Measurements from ENCODE around the gene GYG2.

GYG2 gene

GRCh38 chrX:2817036-2817435, 11.7 kb upstream of the GYG2 start:
- DNase-seq (ENCODE audit: low read depth in 2 of 2) = no peak

DNA sequence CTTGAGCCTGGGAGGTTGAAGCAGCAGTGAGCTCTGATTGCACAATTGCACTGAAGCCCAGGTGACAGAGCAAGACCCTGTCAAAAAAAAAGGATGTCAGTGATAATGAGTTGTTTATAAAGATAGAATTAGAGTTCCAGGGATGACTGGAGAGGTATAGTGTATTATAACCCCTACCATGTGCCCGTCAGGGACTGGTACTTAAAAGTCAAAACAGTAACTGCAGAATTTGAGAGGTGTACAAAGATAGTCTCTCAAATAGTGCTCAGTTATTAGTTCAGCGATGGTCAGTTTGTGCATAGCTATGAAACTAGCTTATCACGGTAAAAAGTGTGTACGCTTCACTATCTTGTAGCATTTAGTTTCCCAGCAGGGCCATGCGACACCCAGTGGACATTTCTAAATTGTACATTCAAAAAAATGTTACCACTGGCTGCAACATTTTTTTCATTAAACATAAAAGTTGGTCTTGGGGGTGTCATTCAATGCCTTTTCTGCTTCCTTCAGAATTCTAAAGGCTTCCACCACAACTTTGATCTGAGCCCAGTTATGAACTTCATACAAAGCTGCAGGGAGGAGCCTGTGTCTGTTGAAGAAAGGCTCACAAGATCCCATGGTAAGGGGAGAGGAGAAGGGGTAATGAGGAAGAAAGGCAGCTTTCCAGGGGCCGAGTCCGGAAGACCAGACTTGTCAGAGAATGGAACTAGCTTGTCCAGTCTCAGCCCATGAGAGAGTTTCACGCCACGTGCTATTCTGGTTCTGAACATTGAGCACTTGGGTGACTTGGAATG, 9.2 kb upstream of the GYG2 start:
- DNase-seq (ENCODE audit: low read depth in 2 of 2) = no peak

DNA sequence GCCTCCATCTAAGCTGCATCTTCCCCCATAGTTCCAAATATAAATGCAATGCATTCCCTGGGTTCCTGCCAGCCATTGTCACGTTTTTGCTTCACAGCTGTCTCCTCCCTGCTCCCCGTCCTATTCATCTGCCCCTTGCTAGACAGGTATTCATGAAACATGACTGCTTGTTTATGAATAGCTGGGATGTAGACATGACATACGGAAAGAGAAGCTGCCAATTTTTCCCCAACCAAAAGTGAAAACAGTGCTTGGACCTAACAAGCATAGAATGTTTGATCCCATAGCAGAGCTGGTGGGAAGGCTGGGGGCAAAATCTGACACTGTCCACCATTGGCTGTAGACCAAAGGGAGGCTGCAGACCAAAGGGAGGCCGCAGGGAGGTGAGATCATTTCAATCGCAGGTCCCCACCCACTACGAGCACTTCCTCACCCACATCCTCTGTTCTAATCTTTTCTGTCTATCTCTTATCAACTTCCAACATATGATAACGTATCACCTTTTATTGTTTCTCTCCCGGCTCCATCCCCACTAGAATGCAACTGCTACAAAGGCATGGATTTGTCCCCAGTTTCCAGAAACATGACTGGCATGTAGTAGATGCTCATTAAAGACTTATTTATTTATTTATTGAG, 8.5 kb upstream of the GYG2 start:
- DNase-seq (ENCODE audit: low read depth in 2 of 2) = no peak

GRCh38 chrX:2823795-2824386, 4.8 kb upstream of the GYG2 start:
- DNase-seq (ENCODE audit: low read depth in 2 of 2) = no peak

DNA sequence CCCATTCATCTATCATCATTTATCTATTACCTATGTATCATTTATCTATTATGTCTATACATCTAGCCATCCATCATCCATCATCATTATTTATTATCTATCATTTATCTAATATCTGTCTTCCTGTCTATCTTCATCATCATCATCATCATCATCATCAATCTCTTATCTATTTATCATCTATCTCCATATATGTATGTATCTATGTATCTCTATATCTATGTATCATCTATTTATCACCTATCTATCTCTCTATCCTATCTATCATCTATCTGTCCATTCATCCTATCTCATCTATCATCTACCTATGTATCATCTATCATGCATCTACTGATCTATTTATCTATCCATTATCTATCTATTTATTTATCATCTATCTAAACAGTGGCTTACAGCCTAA, 3.8 kb upstream of the GYG2 start:
- DNase-seq (ENCODE audit: low read depth in 2 of 2) = no peak

DNA sequence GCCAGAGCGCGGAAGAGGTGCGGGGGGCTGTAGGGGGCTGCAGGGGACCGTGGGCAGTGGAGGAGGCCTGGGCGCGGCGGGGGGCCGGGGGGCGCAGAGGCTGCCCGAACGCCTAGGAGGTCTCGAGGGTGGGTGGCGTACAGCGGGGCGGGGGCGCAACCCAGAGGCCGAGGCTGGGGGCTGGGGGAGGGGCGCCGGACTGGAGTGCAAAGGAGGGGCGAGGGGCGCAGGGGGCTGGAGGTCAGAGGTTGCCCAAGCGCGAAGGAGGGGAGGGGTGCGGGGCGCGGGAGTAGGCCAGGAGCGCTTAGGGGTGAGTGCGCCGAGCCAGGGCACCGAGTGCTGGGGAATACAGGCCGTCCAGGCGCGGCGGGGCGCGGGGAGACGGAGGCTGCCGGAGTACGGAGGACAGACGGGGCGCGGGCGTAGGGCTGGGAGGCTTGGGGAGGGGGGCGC, 255 bp downstream of the GYG2 start:
- no peak for DNase-seq (ENCODE audit: low read depth in 2 of 2)

DNA sequence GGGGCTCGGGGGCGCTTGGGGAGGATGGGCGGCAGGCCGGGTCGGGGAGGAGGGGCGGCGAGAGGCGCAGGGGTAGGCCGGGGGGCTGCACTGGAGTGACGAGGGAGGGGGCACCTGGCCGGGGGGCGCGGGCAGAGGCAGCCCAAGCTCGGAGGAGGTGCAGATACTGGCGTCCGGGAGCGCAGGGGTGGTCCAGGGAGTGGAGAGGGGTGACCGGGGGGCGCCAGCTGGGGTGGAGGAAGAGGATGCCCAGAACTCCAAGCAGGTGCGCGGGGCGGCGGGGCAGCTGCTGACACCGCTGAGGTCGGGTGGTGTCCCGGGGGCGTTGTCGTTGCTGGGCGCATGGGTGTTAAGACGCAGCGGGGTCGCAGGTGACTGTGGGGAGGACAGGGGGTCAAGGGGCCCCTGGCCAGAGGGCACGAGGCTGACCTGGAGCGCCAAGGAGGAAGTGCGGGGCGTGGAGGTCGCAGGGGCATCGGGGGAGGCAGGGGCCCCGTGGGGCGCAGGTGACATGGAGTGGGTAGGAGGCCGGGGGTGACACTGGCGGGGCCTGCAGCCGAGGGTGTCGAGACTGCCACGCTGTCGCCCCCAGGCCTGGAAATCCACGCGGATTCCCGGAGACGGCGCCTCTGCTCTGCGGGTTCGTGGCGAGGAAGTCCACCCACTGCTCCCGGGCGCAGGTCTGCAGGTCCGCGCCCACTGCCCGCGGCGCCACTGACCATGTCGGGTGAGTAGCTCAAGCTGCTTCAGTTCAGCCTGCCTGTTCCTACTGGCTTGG, 928 bp downstream of the GYG2 start:
- no peak for DNase-seq (ENCODE audit: low read depth in 2 of 2)

- DNase-seq (ENCODE audit: low read depth in 2 of 2) = no peak
Observed at GRCh38 chrX:2831471-2832228, 2.9 kb downstream of the GYG2 start.

DNA sequence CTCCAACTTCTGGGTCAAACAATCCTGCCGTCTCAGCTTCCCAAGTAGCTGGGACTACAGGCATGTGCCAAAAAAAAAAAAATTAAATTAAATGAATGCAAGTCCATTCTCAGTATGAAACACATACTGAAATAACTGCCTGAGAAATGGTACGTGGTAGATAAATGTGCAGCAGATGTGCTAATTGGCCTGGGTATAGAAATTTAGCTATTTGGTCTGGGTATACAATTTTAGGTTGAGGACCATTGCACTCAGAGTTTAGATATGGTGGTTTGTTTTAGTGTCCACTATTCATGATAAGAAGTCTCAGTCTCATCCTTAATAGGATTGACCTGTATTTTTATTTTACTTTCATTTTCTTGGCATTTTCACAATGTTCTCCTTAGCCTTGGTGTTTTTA, 9.2 kb downstream of the GYG2 start:
- no peak for DNase-seq (ENCODE audit: low read depth in 2 of 2)

- DNase-seq (ENCODE audit: low read depth in 2 of 2) = no peak
Observed at GRCh38 chrX:2840961-2841360, 12.2 kb downstream of the GYG2 start.

GRCh38 chrX:2841537-2841936, 12.8 kb downstream of the GYG2 start:
- DNase-seq (ENCODE audit: low read depth in 2 of 2) = no peak

- no peak for DNase-seq (ENCODE audit: low read depth in 2 of 2)
Observed at GRCh38 chrX:2846992-2847391, 18.3 kb downstream of the GYG2 start.

DNA sequence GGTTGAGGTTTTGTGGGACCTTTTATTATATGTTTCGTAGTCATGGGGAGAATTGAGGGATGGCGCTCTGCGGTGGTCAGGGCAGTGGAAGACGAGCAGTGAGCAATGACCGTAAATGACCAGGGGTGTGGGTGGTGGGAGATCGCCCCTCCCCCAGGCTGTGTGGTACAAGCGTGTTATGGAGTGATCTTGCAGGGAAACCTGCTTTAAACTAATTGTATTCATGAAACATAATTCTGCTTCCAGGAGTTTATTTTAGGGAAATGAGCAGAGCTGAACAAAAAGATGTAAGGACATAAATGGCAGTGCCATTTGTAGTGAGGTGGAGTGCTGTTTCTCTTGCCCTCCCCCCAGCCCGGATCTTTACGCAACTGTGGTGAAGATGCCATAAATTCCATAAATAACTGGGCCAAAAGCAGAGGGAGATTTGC, 20.2 kb downstream of the GYG2 start:
- DNase-seq (ENCODE audit: low read depth in 2 of 2) = no peak

- DNase-seq (ENCODE audit: low read depth in 2 of 2) = no peak
Observed at GRCh38 chrX:2854918-2855317, 26.2 kb downstream of the GYG2 start.

DNA sequence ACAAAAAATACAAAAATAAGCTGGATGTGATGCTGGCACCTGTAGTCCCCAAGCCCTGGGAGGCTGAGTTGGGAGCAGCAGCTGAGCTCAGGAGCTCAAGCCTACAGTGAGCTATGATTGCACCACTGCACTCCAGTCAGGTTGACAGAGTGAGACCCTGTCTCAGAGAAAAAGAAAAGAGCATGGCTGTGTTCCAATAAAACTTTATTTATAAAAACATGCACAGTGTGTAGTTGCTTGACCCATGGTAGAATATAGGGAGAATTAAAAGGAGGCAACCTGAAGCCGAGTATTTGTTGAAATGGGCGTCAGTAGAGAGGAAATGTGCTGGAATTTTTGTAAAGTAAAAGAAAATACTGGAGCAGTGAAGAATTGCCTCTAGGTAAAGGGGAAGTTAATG, 27.0 kb downstream of the GYG2 start:
- no peak for DNase-seq (ENCODE audit: low read depth in 2 of 2)

GRCh38 chrX:2857566-2857965, 28.8 kb downstream of the GYG2 start:
- no peak for DNase-seq (ENCODE audit: low read depth in 2 of 2)

- DNase-seq (ENCODE audit: low read depth in 2 of 2) = no peak
Observed at GRCh38 chrX:2859197-2859797, 30.6 kb downstream of the GYG2 start.

- no peak for DNase-seq (ENCODE audit: low read depth in 2 of 2)
Observed at GRCh38 chrX:2862404-2862803, 33.7 kb downstream of the GYG2 start.

GRCh38 chrX:2863646-2864045, 34.9 kb downstream of the GYG2 start:
- no peak for DNase-seq (ENCODE audit: low read depth in 2 of 2)

GRCh38 chrX:2867206-2867605, 38.5 kb downstream of the GYG2 start:
- no peak for DNase-seq (ENCODE audit: low read depth in 2 of 2)

DNA sequence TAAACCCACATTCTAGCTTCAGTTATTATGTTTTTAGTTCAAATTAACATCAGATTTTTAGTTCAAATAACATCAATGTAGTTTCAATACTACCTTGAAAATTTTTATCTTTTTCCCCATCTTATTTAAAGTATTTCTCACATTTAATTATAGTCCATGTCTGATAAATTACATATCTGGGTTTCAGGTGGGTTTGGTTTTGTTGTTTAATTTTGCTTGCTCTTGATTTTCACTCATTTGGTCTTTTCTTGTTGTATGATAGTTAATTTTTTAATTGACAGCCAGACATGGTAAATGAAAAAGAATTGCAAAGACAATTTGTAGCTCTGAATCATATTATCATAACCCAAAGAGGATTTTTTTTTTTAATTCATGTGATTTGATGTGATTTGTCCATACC, 41.9 kb downstream of the GYG2 start:
- no peak for DNase-seq (ENCODE audit: low read depth in 2 of 2)
